GM18907 (cell line): ENCODE data around the gene PCDHGA11.
"Not testable (repeated sequence)": the region's sequence is repeated elsewhere in the genome, so short reads cannot be mapped to it uniquely, and the experiment has no call there.

ENCODE experiments used
- ATAC-seq: cut with Tn5 transposase; IDR thresholded peaks from one replicate; pipeline ENCODE4 v1.9.1; 2021; ENCODE audit warnings: mild to moderate bottlenecking, moderate library complexity; ENCODE audit not compliant: unreplicated experiment

The PCDHGA11 gene

DNA sequence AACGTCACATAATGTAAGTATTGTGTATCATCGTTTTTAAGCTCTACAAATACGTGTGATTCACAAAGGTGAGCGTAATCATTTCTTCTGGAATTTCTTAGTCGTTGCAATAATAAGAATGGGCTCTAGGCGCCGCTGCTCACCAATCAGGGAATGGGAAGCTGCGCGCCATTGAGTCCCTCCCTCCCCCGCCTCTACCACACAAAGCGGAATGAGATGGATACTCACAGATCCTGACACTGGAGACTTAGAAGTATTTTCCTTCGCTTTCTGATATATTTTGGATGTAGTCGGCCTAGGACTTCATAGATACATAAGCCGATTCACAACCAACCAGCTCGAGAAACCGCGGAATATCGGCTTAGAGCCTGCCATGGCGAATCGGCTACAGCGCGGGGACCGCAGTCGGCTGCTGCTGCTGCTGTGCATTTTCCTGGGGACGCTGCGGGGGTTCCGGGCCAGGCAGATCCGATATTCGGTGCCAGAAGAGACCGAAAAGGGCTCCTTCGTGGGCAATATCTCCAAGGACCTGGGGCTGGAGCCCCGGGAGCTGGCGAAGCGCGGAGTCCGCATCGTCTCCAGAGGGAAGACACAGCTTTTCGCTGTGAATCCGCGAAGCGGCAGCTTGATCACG is at the start of gene PCDHGA11:
PCDHGA11 (plus strand) TSS at position 197 of the 634 bp plus-strand sequence; CDS start at position 374, 177 bp downstream.
- peak; percentile 52 for ATAC-seq

DNA sequence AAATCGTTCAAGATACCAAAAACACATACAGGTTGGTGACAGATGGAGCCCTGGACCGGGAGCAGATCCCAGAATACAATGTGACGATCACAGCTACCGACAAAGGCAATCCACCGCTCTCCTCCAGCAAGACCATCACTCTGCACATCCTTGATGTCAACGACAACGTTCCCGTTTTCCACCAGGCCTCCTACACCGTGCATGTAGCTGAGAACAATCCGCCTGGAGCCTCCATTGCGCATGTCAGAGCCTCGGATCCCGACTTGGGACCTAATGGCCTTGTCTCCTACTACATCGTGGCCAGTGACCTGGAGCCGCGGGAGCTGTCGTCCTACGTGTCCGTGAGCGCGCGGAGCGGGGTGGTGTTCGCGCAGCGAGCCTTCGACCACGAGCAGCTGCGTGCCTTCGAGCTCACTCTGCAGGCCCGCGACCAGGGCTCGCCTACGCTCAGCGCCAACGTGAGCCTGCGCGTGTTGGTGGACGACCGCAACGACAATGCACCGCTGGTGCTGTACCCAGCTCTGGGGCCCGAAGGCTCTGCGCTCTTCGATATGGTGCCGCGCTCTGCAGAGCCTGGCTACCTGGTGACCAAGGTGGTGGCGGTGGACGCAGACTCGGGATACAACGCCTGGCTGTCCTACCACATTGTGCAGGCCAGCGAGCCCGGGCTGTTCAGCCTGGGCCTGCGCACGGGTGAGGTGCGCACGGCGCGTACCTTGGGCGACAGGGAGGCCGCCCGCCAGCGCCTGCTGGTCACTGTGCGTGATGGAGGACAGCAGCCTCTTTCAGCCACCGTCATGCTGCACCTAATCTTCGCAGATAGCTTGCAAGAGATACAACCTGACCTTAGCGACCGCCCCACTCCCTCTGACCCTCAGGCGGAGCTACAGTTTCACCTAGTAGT is 49.0 kb upstream of the PCDHGA11 start:
- ATAC-seq = no peak

DNA sequence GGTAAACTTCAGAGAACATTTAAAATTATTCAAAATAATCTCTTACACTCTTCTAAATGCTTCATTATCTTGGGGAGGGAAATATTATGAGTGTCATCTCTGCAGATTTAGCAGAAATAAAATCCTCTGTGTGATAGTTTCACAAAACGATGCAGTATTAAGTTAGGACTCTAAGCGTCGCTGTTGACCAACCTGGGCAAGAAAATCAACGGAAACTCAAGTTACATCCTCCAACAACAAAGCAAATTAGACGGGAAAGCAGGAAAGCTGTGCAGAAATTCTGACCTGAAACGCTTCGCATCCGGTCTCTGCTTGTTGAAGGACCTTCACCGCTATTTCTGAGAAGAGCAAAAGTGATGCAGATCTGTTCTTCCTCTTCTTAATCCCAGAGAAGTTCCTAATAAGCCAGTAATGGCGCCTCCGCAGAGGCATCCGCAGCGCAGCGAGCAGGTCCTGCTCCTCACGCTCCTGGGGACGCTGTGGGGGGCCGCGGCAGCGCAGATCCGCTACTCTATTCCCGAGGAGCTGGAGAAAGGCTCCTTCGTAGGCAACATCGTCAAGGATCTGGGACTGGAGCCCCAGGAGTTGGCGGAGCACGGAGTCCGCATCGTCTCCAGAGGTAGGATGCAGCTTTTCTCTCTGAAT is 47.1 kb upstream of the PCDHGA11 start, which contains the start of gene PCDHGA6:
PCDHGA6 (plus strand) TSS at position 219 of the 645 bp plus-strand sequence; CDS start at position 412, 193 bp downstream.
- ATAC-seq = no peak

DNA sequence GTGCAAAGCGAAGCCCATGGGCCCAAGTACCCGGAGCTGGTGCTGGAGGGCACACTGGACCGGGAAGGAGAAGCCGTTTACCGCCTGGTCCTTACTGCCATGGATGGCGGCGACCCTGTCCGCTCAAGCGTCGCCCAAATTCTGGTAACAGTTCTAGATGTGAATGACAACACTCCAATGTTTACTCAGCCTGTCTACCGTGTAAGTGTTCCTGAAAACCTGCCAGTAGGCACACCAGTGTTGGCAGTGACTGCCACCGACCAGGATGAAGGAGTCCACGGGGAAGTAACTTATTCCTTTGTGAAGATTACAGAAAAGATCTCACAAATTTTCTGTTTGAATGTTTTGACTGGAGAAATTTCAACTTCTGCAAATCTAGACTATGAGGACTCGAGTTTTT is 46.2 kb upstream of the PCDHGA11 start:
- no peak for ATAC-seq

DNA sequence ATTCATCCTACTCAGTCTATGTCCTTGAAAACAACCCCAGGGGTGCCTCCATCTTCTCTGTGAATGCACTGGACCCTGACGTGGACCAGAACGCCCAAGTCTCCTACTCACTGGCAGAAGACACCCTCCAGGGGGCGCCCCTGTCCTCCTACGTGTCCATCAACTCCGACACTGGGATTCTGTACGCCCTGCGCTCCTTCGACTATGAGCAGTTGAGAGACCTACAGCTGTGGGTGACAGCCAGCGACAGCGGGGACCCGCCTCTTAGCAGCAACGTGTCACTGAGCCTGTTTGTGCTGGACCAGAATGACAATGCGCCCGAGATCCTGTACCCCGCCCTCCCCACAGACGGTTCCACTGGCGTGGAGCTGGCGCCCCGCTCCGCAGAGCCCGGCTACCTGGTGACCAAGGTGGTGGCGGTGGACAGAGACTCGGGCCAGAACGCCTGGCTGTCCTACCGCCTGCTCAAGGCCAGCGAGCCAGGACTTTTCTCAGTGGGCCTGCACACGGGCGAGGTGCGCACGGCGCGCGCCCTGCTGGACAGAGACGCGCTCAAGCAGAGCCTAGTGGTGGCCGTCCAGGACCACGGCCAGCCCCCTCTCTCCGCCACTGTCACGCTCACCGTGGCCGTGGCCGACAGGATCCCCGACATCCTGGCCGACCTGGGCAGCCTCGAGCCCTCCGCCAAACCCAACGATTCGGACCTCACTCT is 45.3 kb upstream of the PCDHGA11 start:
- ATAC-seq = not testable (repeated sequence)

DNA sequence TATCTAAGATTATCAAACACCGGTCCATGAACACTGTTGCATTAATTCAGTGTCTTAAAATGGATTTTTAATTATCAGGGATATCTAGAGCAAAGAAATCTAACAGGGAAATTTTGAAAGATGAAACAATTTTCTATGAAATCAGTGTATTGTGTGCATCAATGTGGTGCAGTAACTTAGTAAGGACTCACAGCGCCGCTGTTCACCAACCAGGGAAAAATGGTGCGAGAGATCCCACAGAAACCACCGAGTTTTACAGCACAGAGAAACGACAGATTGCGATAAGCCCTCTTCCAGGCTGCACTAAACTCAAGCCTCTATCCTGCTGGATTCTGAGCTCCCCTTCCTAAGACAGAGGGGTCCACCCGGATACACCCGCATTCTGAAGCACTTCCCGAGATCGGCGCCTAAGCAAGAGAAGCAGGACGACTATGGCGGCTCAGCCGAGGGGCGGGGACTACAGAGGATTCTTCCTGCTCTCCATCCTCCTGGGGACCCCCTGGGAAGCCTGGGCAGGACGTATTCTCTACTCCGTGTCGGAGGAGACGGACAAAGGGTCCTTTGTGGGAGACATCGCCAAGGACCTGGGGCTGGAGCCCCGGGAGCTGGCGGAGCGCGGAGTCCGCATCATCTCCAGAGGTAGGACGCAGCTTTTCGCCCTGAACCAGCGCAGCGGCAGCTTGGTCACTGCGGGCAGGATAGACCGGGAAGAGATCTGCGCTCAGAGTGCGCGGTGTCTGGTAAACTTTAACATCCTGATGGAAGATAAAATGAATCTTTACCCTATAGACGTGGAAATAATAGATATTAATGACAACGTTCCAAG is 38.2 kb upstream of the PCDHGA11 start, which contains the start of gene PCDHGA7:
PCDHGA7 (plus strand) TSS at position 274 of the 826 bp plus-strand sequence; CDS start at position 432, 158 bp downstream.
- no peak for ATAC-seq

DNA sequence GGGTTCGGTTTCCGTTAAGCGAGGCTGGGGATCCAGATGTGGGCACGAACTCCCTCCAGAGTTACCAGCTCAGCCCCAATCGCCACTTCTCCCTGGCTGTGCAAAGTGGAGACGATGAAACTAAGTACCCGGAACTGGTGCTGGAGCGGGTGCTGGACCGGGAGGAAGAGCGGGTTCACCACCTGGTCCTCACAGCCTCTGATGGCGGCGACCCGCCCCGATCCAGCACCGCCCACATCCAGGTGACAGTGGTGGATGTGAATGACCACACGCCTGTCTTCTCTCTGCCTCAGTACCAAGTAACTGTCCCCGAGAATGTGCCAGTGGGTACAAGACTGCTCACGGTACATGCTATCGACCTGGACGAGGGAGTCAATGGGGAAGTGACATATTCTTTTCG is 37.5 kb upstream of the PCDHGA11 start:
- no peak for ATAC-seq

DNA sequence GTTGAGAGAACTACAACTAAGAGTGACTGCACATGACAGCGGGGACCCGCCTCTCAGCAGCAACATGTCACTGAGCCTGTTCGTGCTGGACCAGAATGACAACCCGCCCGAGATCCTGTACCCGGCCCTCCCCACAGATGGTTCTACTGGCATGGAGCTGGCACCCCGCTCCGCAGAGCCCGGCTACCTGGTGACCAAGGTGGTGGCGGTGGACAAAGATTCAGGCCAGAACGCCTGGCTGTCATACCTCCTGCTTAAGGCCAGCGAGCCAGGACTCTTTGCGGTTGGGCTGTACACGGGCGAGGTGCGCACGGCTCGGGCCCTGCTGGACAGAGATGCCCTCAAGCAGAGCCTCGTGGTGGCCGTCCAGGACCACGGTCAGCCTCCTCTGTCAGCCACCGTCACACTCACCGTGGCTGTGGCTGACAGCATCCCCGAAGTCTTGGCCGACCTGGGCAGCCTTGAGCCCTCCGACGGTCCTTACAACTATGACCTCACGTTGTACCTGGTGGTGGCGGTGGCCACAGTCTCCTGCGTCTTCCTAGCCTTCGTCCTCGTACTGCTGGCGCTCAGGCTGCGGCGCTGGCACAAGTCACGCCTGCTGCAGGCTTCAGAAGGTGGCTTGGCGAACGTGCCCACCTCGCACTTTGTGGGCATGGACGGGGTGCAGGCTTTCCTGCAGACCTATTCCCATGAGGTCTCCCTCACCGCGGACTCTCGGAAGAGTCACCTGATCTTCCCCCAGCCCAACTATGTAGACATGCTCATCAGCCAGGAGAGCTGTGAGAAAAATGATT is 36.2 kb upstream of the PCDHGA11 start:
- ATAC-seq = no peak

DNA sequence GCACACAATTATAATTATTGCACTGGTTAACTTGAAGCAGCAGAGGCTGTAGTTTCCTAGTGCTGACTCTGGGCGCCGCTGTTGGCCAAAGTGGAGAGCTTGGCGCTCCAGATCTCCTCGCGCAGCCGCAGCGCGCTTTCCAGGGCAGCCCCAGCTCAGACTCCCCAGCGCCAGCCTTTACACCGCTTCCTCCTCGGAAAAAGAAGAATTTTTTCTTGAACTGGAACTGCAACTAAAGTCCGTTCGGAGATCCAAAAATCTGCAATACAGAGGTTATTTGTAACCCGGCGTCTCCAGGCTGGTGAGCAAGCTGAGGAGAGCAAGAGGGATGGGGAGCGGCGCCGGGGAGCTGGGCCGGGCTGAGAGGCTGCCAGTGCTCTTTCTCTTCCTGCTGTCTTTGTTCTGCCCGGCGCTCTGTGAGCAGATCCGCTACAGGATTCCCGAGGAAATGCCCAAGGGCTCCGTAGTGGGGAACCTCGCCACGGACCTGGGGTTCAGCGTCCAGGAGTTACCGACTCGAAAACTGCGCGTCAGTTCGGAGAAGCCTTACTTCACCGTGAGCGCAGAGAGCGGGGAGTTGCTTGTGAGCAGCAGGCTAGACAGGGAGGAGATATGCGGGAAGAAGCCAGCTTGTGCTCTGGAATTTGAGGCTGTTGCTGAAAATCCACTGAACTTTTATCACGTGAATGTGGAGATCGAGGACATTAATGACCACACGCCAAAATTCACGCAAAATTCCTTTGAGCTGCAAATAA is 33.1 kb upstream of the PCDHGA11 start, which contains the start of gene PCDHGB4:
PCDHGB4 (plus strand) TSS at position 142 of the 755 bp plus-strand sequence; CDS start at position 329, 187 bp downstream.
- not testable (repeated sequence) for ATAC-seq

DNA sequence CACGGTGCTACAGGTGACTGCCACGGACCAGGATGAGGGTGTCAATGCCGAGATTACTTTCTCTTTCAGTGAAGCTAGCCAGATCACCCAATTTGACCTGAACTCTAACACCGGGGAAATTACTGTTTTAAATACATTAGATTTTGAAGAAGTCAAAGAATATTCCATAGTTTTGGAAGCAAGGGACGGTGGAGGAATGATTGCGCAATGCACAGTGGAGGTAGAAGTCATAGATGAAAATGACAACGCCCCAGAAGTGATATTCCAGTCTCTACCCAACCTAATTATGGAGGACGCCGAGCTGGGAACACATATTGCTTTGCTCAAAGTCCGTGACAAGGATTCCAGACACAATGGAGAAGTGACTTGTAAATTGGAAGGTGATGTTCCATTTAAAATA is 32.2 kb upstream of the PCDHGA11 start:
- no peak for ATAC-seq

DNA sequence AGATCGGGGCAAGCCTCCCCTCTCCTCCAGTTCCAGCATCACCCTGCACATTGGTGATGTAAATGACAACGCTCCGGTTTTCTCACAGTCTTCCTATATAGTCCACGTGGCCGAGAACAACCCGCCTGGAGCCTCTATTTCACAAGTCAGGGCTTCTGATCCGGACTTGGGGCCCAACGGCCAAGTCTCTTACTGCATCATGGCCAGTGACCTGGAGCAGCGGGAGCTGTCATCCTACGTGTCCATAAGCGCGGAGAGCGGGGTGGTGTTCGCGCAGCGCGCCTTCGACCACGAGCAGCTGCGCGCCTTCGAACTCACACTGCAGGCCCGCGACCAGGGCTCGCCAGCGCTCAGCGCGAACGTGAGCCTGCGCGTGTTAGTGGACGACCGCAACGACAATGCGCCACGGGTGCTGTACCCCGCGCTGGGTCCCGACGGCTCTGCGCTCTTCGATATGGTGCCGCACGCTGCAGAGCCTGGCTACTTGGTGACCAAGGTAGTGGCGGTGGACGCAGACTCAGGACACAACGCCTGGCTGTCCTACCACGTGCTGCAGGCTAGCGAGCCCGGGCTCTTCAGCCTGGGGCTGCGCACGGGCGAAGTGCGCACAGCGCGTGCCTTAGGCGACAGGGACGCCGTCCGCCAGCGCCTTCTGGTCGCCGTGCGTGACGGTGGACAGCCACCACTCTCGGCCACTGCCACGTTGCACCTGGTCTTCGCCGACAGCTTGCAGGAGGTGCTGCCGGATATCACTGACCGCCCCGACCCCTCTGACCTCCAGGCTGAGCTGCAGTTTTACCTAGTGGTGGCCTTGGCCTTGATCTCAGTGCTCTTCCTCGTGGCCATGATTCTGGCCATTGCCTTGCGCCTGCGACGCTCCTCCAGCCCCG is 31.5 kb upstream of the PCDHGA11 start:
- ATAC-seq = no peak

DNA sequence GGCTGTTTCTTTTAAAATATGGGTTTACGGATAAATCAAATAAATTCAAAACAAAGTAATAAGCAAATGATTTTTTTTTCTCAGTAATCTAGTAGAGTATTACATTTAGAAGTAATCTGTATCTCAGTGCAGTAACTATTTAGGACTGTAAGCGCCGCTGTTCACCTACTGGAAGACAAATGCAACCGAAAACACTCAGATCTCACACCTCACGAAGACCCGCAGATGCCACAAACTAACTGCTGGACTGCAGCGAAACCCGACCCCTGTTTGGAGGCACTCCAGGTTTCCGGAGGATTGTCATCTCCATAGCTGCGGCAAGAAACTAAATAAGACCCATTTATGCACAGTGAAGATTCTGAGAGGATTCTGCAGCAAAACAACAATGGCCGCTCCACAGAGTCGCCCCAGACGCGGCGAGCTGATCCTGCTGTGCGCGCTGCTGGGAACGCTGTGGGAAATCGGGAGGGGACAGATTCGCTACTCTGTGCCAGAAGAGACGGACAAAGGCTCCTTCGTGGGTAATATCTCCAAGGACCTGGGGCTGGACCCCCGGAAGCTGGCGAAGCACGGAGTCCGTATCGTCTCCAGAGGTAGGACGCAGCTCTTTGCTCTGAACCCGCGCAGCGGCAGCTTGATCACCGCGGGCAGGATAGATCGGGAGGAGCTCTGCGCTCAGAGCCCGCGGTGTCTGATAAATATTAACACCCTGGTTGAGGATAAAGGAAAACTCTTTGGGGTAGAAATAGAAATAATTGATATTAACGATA is 28.2 kb upstream of the PCDHGA11 start, which contains the start of gene PCDHGA8:
PCDHGA8 (plus strand) TSS at position 205 of the 770 bp plus-strand sequence; CDS start at position 386, 181 bp downstream.
- no peak for ATAC-seq

DNA sequence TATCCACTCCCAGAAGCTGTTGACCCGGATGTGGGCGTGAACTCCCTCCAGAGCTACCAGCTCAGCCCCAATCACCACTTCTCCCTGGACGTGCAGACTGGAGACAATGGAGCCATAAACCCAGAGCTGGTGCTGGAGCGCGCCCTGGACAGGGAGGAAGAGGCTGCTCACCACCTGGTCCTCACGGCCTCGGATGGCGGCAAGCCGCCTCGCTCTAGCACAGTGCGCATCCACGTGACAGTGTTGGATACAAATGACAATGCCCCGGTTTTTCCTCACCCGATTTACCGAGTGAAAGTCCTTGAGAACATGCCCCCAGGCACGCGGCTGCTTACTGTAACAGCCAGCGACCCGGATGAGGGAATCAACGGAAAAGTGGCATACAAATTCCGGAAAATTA is 27.6 kb upstream of the PCDHGA11 start:
- ATAC-seq = no peak

DNA sequence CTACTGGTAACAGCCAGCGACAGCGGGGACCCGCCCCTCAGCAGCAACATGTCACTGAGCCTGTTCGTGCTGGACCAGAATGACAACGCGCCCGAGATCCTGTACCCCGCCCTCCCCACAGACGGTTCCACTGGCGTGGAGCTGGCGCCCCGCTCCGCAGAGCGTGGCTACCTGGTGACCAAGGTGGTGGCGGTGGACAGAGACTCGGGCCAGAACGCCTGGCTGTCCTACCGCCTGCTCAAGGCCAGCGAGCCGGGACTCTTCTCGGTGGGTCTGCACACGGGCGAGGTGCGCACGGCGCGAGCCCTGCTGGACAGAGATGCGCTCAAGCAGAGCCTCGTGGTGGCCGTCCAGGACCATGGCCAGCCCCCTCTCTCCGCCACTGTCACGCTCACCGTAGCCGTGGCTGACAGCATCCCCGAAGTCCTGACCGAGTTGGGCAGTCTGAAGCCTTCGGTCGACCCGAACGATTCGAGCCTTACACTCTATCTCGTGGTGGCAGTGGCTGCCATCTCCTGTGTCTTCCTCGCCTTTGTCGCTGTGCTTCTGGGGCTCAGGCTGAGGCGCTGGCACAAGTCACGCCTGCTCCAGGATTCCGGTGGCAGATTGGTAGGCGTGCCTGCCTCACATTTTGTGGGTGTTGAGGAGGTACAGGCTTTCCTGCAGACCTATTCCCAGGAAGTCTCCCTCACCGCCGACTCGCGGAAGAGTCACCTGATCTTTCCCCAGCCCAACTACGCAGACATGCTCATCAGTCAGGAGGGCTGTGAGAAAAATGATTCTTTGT is 26.3 kb upstream of the PCDHGA11 start:
- not testable (repeated sequence) for ATAC-seq

DNA sequence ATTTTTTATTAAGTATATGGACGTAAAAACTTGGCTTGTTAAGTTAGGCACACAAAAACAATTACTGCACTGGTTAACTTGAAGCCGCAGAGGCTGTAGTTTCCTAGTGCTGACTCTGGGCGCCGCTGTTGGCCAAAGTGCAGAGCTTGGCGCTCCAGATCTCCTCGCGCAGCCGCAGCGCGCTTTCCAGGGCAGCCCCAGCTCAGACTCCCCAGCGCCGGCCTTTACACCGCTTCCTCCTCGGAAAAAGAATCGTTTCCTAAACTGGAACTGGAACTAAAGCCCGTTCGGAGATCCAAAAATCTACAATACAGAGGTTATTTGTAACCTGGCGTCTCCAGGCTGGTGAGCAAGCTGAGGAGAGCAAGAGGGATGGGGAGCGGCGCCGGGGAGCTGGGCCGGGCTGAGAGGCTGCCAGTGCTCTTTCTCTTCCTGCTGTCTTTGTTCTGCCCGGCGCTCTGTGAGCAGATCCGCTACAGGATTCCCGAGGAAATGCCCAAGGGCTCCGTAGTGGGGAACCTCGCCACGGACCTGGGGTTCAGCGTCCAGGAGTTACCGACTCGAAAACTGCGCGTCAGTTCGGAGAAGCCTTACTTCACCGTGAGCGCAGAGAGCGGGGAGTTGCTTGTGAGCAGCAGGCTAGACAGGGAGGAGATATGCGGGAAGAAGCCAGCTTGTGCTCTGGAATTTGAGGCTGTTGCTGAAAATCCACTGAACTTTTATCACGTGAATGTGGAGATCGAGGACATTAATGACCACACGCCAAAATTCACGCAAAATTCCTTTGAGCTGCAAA is 22.9 kb upstream of the PCDHGA11 start, which contains the start of gene PCDHGB5:
PCDHGB5 (plus strand) TSS at position 192 of the 796 bp plus-strand sequence; CDS start at position 373, 181 bp downstream.
- ATAC-seq = peak; percentile 58
